SK-N-SH (cell line): Measurements from ENCODE around the gene DDX17. TPM values are rescaled to one million over a fixed set of nuclear protein-coding genes. Genes with fewer than 3 reads are reported as not detected.

ENCODE experiments used
- CTCF ChIA-PET: fragments of 300-600, 350-600 bp; formaldehyde crosslinking; extraction: SDS; loops from one replicate; lab custom pipeline; 2021; lab: Yijun Ruan, JAX
- POLR2A ChIA-PET: fragments of 350-600 bp; sonication (Branson Sonifier 250); formaldehyde crosslinking; extraction: SDS; loops from one replicate; lab custom pipeline; 2020; ENCODE audit warnings: antibody characterized with exemption, inconsistent platforms; lab: Yijun Ruan, JAX
- DNase-seq: peaks from one replicate; pipeline ENCODE4 v3.0.0; 2012
- H2AFZ ChIP-seq: fragments of 200-600 bp; sonication (generic); 2 replicates; pipeline ENCODE4 v1.8.1; 2016; ENCODE audit warnings: antibody characterized with exemption, mild to moderate bottlenecking, low read depth
- H3F3A ChIP-seq: fragments of 200-600 bp; sonication (generic); replicated peaks from 2 replicates; pipeline ENCODE3; 2016; ENCODE audit warnings: antibody characterized with exemption, mild to moderate bottlenecking; ENCODE audit not compliant: insufficient read depth
- H3K27ac ChIP-seq, 2 experiments: fragments of 200-500 bp in 1 of 2; fragments of 200-600 bp in 1 of 2; sonication (Bioruptor generic) in 1 of 2; sonication (generic), shearing (Covaris generic) in 1 of 2; 2 replicates each; pipeline versions ENCODE4 v1.5.1 to v1.6.1; 2014 to 2016; ENCODE audit warnings: low read depth in 2 of 2, inconsistent platforms in 1 of 2, low read length in 1 of 2, mild to moderate bottlenecking in 1 of 2, mixed read lengths in 1 of 2
- H3K27me3 ChIP-seq: fragments of 200-600 bp; sonication (generic), shearing (Covaris generic); 2 replicates; pipeline ENCODE4 v1.6.1; 2016; ENCODE audit warnings: mixed run types; ENCODE audit not compliant: insufficient read depth
- H3K36me3 ChIP-seq, 2 experiments: fragments of 200-500 bp in 1 of 2; fragments of 200-600 bp in 1 of 2; sonication (Bioruptor generic) in 1 of 2; sonication (generic) in 1 of 2; replicated peaks in 1 of 2; 2 replicates each; pipeline versions ENCODE3 to v1.5.1; 2014 to 2016; ENCODE audit warnings: low read length in 1 of 2, mild to moderate bottlenecking in 1 of 2; ENCODE audit not compliant: insufficient read depth in 2 of 2, control insufficient read depth in 1 of 2
- H3K4me1 ChIP-seq, 2 experiments: fragments of 200-500 bp in 1 of 2; fragments of 200-600 bp in 1 of 2; sonication (Bioruptor generic) in 1 of 2; sonication (generic), shearing (Covaris generic) in 1 of 2; 2 replicates each; pipeline versions ENCODE4 v1.5.1 to v1.6.1; 2014 to 2016; ENCODE audit warnings: low read depth in 1 of 2, low read length in 1 of 2, mixed run types in 1 of 2; ENCODE audit not compliant: insufficient read depth in 2 of 2, control insufficient read depth in 1 of 2
- H3K4me2 ChIP-seq: fragments of 200-600 bp; sonication (generic), shearing (Covaris generic); 2 replicates; pipeline ENCODE4 v1.6.1; 2017; ENCODE audit warnings: mixed run types
- H3K4me3 ChIP-seq, 2 experiments: fragments of 200-500 bp in 1 of 2; fragments of 200-600 bp in 1 of 2; sonication (Bioruptor generic) in 1 of 2; sonication (generic), shearing (Covaris generic) in 1 of 2; 2 replicates each; pipeline versions ENCODE4 v1.5.1 to v1.8.1; 2014 to 2016; ENCODE audit warnings: low read depth in 2 of 2, inconsistent platforms in 1 of 2, low read length in 1 of 2, mild to moderate bottlenecking in 1 of 2, mixed read lengths in 1 of 2, moderate library complexity in 1 of 2
- H3K79me2 ChIP-seq: fragments of 200-600 bp; sonication (generic); 2 replicates; pipeline ENCODE4 v1.8.1; 2017; ENCODE audit warnings: mild to moderate bottlenecking; ENCODE audit not compliant: insufficient read depth
- H3K9ac ChIP-seq: fragments of 200-600 bp; sonication (generic); 2 replicates; pipeline ENCODE4 v1.6.1; 2017; ENCODE audit warnings: mixed run types
- H3K9me2 ChIP-seq: fragments of 200-600 bp; sonication (generic); 2 replicates; pipeline ENCODE4 v1.6.1; 2017; ENCODE audit warnings: mixed run types
- H3K9me3 ChIP-seq: fragments of 200-600 bp; sonication (generic); 2 replicates; pipeline ENCODE4 v1.6.1; 2017; ENCODE audit warnings: mixed run types, mild to moderate bottlenecking, moderate library complexity
- H4K20me1 ChIP-seq: fragments of 200-600 bp; sonication (generic); 2 replicates; pipeline ENCODE4 v1.6.1; 2017; ENCODE audit warnings: mild to moderate bottlenecking, mixed run types; ENCODE audit not compliant: insufficient read depth
- CHD2 ChIP-seq: fragments of 150-350 bp; IDR thresholded peaks from 2 replicates; pipeline ENCODE4 v1.6.1; 2018; ENCODE audit warnings: low read length; ENCODE audit not compliant: partially characterized antibody
- ELF1 ChIP-seq: IDR thresholded peaks from 2 replicates; pipeline ENCODE4 v1.4.0; 2012
- EZH2phosphoT487 ChIP-seq: fragments of 200-600 bp; sonication (generic); IDR thresholded peaks from 2 replicates; pipeline ENCODE4 v1.6.1; 2017; ENCODE audit warnings: low read depth, mixed run types, mild to moderate bottlenecking, antibody characterized with exemption, moderate library complexity, borderline replicate concordance
- FOXJ3 ChIP-seq: sonication (generic); formaldehyde crosslinking; IDR thresholded peaks from 2 replicates; pipeline ENCODE4 v1.5.1; 2020; ENCODE audit warnings: mild to moderate bottlenecking, missing genetic modification reagents
- MXI1 ChIP-seq: IDR thresholded peaks from 2 replicates; pipeline ENCODE4 v1.6.1; 2012; ENCODE audit warnings: mild to moderate bottlenecking, low read depth, low read length, improper control_type of control experiment
- NFIC ChIP-seq: IDR thresholded peaks from 2 replicates; pipeline ENCODE4 v1.4.0; 2012; ENCODE audit warnings: borderline replicate concordance
- POLR2AphosphoS5 ChIP-seq: IDR thresholded peaks from 2 replicates; pipeline ENCODE4 v1.6.1; 2012; ENCODE audit warnings: low read depth, low read length
- RCOR1 ChIP-seq: fragments of 150-350 bp; IDR thresholded peaks from 2 replicates; pipeline ENCODE4 v1.6.1; 2017; ENCODE audit warnings: antibody characterized with exemption, low read length
- RFX5 ChIP-seq: IDR thresholded peaks from 2 replicates; pipeline ENCODE4 v1.6.1; 2012; ENCODE audit warnings: mild to moderate bottlenecking, improper control_type of control experiment, low read length
- SIN3A ChIP-seq: IDR thresholded peaks from 2 replicates; pipeline ENCODE4 v1.6.1; 2012; ENCODE audit warnings: low read depth, mild to moderate bottlenecking, low read length, moderate library complexity, borderline replicate concordance
- TAF1 ChIP-seq: IDR thresholded peaks from 2 replicates; pipeline ENCODE4 v1.6.1; 2012; ENCODE audit warnings: low read depth, mild to moderate bottlenecking, low read length, moderate library complexity, borderline replicate concordance
- TCF12 ChIP-seq: IDR thresholded peaks from 2 replicates; pipeline ENCODE4 v1.4.0; 2012
- WGBS: methylation state at CpG from one replicate; pipeline ENCODE4 v1.1.6; 2017; ENCODE audit warnings: low lambda C conversion rate; 5-methylcytosine and 5-hydroxymethylcytosine counted together
- polyA plus RNA-seq, 3 experiments: library from polyadenylated mRNA; depleted of rRNA; stranded (reverse); fragments of >200 nt; gene quantifications; 2 replicates each; pipeline ENCODE4 v1.2.3, GENCODE V29; 2012
- TF ChIP-seq, protein P1 (sequence below): fragments of 200-600 bp; sonication (generic); IDR thresholded peaks from 2 replicates; pipeline ENCODE4 v1.6.1; 2017; ENCODE audit warnings: antibody characterized with exemption, mild to moderate bottlenecking, moderate library complexity
- TF ChIP-seq, protein P2 (sequence below): IDR thresholded peaks from 2 replicates; pipeline ENCODE4; 2012

DDX17 gene
- polyA plus RNA-seq, 1 of the 3 experiments (the other 2 are of a cell fraction) = 111 TPM

GRCh38 chr22:38448945-38449745 lies 57.0 kb downstream of the DDX17 start:
- POLR2A ChIA-PET = no interaction called here
- Histone ChIP-seq H3K4me2 (no peak overlapping the region), H3K9me2 (no peaks in the 10 kb centered on the region), H3K4me1 (no peaks in the 10 kb centered on the region), H3K9ac (no peak overlapping the region), H3K27ac (no peak overlapping the region), H3K79me2 (no peaks in the 10 kb centered on the region), H3K9me3 (no peaks in the 10 kb centered on the region), H3F3A (no peaks in the 10 kb centered on the region), H2AFZ (no peak overlapping the region), H4K20me1 (no peaks in the 10 kb centered on the region), H3K4me3 (no peak overlapping the region), H3K36me3 (no peaks in the 10 kb centered on the region), H3K27me3 (no peaks in the 10 kb centered on the region; the same call in 1 of the 2 replicates)
- TF ChIP-seq POLR2AphosphoS5 (no peak), ELF1 (no peak), SIN3A (no peak)
- DNase-seq = no peak
- 53% methylated on average over 3 of the region's 14 CpGs for WGBS
- CTCF ChIA-PET = interaction anchor here (1.6 kb wide), 1 partner anchor 36 kb away, joined by 4 read pairs; no protein-coding TSS in a partner anchor

DNA sequence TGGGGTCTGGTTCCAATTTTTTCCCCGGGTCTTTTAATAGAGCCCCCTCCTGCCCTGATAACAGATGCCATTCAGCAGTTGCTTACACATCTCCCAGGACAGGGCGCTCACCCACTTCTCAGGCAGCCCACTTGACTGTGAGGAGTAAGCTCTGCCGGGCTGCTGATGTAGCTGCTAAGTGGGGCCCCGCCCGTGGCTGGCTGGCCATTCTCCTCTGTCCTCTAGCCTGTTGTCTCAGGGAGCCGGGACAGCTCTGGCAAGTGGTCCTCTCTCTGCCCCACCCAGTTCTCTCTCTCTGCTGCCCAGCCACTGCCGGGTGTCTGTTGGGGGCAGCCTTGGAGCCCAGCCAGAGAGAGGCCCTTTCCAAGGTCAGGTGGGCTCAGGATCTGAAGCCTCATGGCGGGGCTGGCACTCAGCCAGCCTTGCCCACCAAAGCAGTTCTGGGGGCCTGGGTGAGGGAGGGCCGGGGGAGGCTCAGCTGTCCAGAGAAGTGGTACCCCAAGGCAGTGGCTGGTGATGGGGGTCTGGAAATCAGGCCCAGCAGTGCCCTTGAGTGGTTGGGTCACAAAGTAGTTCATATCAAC lies 60.0 kb downstream of the DDX17 start:
- no CpG with 5 or more reads among the region's 9 CpGs for WGBS
- no peaks in the 10 kb centered on the region for H3K36me3 ChIP-seq
- ChIA-PET CTCF (no interaction called here), POLR2A (no interaction called here)
- no peak overlapping the region for H3K4me2 ChIP-seq
- H3K27me3 ChIP-seq = no peaks in the 10 kb centered on the region
- no peaks in the 10 kb centered on the region for H3K79me2 ChIP-seq
- no peaks in the 10 kb centered on the region for H3F3A ChIP-seq
- no peak overlapping the region for H3K27ac ChIP-seq
- H3K9me2 ChIP-seq = no peaks in the 10 kb centered on the region
- no peak overlapping the region for H3K9ac ChIP-seq
- H4K20me1 ChIP-seq = no peaks in the 10 kb centered on the region
- no peak overlapping the region for H2AFZ ChIP-seq
- H3K4me3 ChIP-seq = no peak overlapping the region
- no peaks in the 10 kb centered on the region for H3K4me1 ChIP-seq
- no peaks in the 10 kb centered on the region for H3K9me3 ChIP-seq
- TF ChIP-seq TAF1 = no peak
- TF ChIP-seq CHD2 = no peak
- TF ChIP-seq SIN3A = no peak
- TF ChIP-seq FOXJ3 = no peak
- TF ChIP-seq TCF12 = no peak
- TF ChIP-seq NFIC = no peak
- TF ChIP-seq EZH2phosphoT487 = no peak
- TF ChIP-seq RCOR1 = no peak
- no peak for TF ChIP-seq RFX5
- TF ChIP-seq MXI1 = no peak
- TF ChIP-seq, protein P1, sequence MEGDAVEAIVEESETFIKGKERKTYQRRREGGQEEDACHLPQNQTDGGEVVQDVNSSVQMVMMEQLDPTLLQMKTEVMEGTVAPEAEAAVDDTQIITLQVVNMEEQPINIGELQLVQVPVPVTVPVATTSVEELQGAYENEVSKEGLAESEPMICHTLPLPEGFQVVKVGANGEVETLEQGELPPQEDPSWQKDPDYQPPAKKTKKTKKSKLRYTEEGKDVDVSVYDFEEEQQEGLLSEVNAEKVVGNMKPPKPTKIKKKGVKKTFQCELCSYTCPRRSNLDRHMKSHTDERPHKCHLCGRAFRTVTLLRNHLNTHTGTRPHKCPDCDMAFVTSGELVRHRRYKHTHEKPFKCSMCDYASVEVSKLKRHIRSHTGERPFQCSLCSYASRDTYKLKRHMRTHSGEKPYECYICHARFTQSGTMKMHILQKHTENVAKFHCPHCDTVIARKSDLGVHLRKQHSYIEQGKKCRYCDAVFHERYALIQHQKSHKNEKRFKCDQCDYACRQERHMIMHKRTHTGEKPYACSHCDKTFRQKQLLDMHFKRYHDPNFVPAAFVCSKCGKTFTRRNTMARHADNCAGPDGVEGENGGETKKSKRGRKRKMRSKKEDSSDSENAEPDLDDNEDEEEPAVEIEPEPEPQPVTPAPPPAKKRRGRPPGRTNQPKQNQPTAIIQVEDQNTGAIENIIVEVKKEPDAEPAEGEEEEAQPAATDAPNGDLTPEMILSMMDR = no peak
- TF ChIP-seq, protein P2, sequence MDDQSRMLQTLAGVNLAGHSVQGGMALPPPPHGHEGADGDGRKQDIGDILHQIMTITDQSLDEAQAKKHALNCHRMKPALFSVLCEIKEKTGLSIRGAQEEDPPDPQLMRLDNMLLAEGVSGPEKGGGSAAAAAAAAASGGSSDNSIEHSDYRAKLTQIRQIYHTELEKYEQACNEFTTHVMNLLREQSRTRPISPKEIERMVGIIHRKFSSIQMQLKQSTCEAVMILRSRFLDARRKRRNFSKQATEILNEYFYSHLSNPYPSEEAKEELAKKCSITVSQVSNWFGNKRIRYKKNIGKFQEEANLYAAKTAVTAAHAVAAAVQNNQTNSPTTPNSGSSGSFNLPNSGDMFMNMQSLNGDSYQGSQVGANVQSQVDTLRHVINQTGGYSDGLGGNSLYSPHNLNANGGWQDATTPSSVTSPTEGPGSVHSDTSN = no peak
- DNase-seq = no peak
